Colonic mucosa (tissue), 4 donors: ENCODE results near the gene KCNJ6. TPM values are rescaled to one million over a fixed set of nuclear protein-coding genes. Genes with fewer than 3 reads are reported as not detected.

ENCODE experiments used
- DNase-seq: peaks from one replicate; pipeline ENCODE4 v3.0.0-alpha.2; 2020
- H3K27ac ChIP-seq: fragments of 200-600 bp; one replicate; pipeline ENCODE4 v1.8.0; 2021
- H3K27me3 ChIP-seq: fragments of 200-600 bp; one replicate; pipeline ENCODE4 v1.8.0; 2021
- H3K36me3 ChIP-seq: fragments of 200-600 bp; one replicate; pipeline ENCODE4 v1.8.0; 2021
- H3K4me1 ChIP-seq: fragments of 200-600 bp; one replicate; pipeline ENCODE4 v1.8.0; 2021; ENCODE audit warnings: mild to moderate bottlenecking
- H3K4me3 ChIP-seq: fragments of 200-600 bp; one replicate; pipeline ENCODE4 v1.8.0; 2021
- H3K9ac ChIP-seq, 2 donors: one replicate each; pipeline ENCODE4 v1.7.0; 2013; ENCODE audit warnings: control low read depth in 2 of 2, low read depth in 2 of 2, low read length in 2 of 2
- H3K9me3 ChIP-seq: fragments of 200-600 bp; one replicate; pipeline ENCODE4 v1.8.0; 2021
- intact Hi-C: fragments of 100-400 bp; cut with DNase I; formaldehyde crosslinking; loops from one replicate; pipeline ENCODE4 v1.14.1; 2022
- total RNA-seq, 2 donors: library from RNA; stranded (reverse); fragmentation: NEBNext Ultra II Directional in 1 of 2; extraction: Animal tissue kit (Norgen Biotek cat#: 25700) in 1 of 2; gene quantifications; one replicate each; pipeline ENCODE4 v1.2.1, GENCODE V29; 2021
- TF ChIP-seq, protein P1 (sequence below): fragments of 200-600 bp; IDR thresholded peaks from one replicate; pipeline ENCODE4 v1.8.0; 2022; ENCODE audit warnings: antibody characterized with exemption, mild to moderate bottlenecking
- donor health status: healthy.
- donor health status: DM: no; HTN: no; CAD: no.
- donor health status: DM: no; HTN: no; CAD: no.

The KCNJ6 gene
- total RNA-seq, 2 donors from 2014 or later, result 0.05 to 0.21 TPM

DNA sequence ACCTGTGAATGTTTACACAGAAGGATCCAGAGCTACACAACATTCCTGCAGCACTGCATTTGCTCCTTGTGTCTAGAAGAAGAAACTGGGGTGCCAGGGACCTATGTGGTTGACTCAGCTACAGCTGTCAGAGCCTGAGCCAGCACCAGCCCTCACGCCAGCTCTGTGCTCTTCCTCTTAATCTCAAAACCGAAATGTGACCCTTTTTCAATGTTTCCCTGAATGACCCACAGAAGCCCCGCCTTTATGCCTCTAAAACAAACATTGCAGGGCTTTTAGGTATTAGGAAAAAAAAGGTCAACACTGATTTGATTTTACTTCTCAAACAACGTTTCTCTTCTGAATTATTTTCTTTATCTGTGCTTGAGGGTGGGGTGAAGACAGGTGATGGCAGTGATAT lies 289.2 kb downstream of the KCNJ6 start:
- no peak overlapping the region for H3K27ac ChIP-seq
- H3K9ac ChIP-seq, result no peak overlapping the region
- no peaks in the 10 kb centered on the region for H3K9me3 ChIP-seq
- DNase-seq, result no peak
- H3K4me3 ChIP-seq, result no peak overlapping the region
- no peaks in the 10 kb centered on the region for H3K4me1 ChIP-seq
- no peaks in the 10 kb centered on the region for H3K27me3 ChIP-seq
- TF ChIP-seq, protein P1, sequence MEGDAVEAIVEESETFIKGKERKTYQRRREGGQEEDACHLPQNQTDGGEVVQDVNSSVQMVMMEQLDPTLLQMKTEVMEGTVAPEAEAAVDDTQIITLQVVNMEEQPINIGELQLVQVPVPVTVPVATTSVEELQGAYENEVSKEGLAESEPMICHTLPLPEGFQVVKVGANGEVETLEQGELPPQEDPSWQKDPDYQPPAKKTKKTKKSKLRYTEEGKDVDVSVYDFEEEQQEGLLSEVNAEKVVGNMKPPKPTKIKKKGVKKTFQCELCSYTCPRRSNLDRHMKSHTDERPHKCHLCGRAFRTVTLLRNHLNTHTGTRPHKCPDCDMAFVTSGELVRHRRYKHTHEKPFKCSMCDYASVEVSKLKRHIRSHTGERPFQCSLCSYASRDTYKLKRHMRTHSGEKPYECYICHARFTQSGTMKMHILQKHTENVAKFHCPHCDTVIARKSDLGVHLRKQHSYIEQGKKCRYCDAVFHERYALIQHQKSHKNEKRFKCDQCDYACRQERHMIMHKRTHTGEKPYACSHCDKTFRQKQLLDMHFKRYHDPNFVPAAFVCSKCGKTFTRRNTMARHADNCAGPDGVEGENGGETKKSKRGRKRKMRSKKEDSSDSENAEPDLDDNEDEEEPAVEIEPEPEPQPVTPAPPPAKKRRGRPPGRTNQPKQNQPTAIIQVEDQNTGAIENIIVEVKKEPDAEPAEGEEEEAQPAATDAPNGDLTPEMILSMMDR, result no peak
- intact Hi-C loops, result no loop called here
- H3K36me3 ChIP-seq, result no peaks in the 10 kb centered on the region

DNA sequence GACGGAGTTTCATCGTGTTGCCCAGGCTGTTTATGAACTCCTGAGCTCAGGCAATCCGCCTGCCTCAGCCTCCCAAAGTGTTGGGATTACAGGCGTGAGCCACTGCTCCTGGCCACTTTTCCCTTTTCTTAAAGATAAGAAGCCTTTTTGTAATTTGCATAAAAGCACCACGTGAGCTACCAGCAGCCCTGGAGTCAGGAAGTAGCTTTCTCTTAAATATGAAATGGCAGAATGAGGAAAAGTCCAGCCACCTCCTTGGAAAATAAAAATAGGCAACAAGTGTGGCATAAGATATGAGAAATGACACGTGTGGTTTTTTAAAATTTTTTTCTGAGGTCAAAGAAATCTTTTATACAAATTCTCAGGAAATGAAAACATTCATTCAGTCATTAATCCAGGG lies 289.9 kb downstream of the KCNJ6 start:
- Histone ChIP-seq H3K9me3 (no peaks in the 10 kb centered on the region), H3K36me3 (no peaks in the 10 kb centered on the region), H3K4me3 (no peak overlapping the region), H3K27ac (no peak overlapping the region), H3K4me1 (no peaks in the 10 kb centered on the region), H3K9ac (no peak overlapping the region), H3K27me3 (no peaks in the 10 kb centered on the region)
- DNase-seq, result no peak
- TF ChIP-seq, protein P1, result no peak
- intact Hi-C loops, result no loop called here

DNA sequence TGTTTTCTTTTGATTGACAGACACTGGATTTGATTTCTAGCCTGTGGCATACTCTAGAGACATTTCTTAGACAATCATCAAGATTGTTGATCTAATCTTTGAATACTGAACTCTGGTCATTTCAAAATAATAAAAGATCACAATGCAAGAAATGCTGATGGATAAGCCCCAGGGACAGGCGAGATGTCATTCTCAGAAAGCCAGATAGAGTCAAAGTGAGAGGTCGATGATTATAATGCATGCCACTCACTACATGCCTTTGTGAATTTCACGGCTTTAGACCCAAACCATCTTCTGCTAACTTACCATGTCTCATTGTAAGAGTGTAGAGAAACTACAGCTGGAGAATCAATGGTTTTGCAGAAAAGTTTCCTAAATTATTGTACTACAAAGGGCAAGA lies 292.6 kb downstream of the KCNJ6 start:
- H3K9ac ChIP-seq, result no peak overlapping the region
- no peak overlapping the region for H3K27ac ChIP-seq
- H3K4me1 ChIP-seq, result no peaks in the 10 kb centered on the region
- DNase-seq, result no peak
- no peak overlapping the region for H3K4me3 ChIP-seq
- no peaks in the 10 kb centered on the region for H3K9me3 ChIP-seq
- intact Hi-C loops, result no loop called here
- H3K27me3 ChIP-seq, result no peaks in the 10 kb centered on the region
- TF ChIP-seq, protein P1, result no peak
- H3K36me3 ChIP-seq, result no peaks in the 10 kb centered on the region

- intact Hi-C loops, result no loop called here
- Histone ChIP-seq H3K27me3 (no peaks in the 10 kb centered on the region), H3K4me3 (no peak overlapping the region), H3K27ac (no peak overlapping the region), H3K9me3 (no peaks in the 10 kb centered on the region), H3K36me3 (no peaks in the 10 kb centered on the region), H3K4me1 (no peaks in the 10 kb centered on the region), H3K9ac (no peak overlapping the region)
- TF ChIP-seq, protein P1, result no peak
- no peak for DNase-seq
These were observed 293.1 kb downstream of the KCNJ6 start for GRCh38 chr21:37623183-37623582.

GRCh38 chr21:37622755-37623154 lies 293.5 kb downstream of the KCNJ6 start:
- DNase-seq, result no peak
- intact Hi-C loops, result no loop called here
- no peaks in the 10 kb centered on the region for H3K36me3 ChIP-seq
- TF ChIP-seq, protein P1, result no peak
- H3K9me3 ChIP-seq, result no peaks in the 10 kb centered on the region
- H3K27me3 ChIP-seq, result no peaks in the 10 kb centered on the region
- no peak overlapping the region for H3K4me3 ChIP-seq
- no peak overlapping the region for H3K9ac ChIP-seq
- H3K4me1 ChIP-seq, result no peaks in the 10 kb centered on the region
- no peak overlapping the region for H3K27ac ChIP-seq

- Histone ChIP-seq H3K27ac (no peak overlapping the region), H3K9ac (no peak overlapping the region), H3K4me3 (no peak overlapping the region), H3K27me3 (no peaks in the 10 kb centered on the region), H3K36me3 (no peaks in the 10 kb centered on the region), H3K4me1 (no peaks in the 10 kb centered on the region), H3K9me3 (no peaks in the 10 kb centered on the region)
- DNase-seq, result no peak
- intact Hi-C loops, result no loop called here
- TF ChIP-seq, protein P1, result no peak
These were observed 295.9 kb downstream of the KCNJ6 start for GRCh38 chr21:37620401-37620800.
